Smooth muscle cell (in vitro differentiated cells): ENCODE results near the gene OSBPL5. TPM values are rescaled to one million over a fixed set of nuclear protein-coding genes. Genes with fewer than 3 reads are reported as not detected.

Experiments used
- DNase-seq: peaks from one replicate; lab custom pipeline; 2025; ENCODE audit not compliant: unreplicated experiment; lab: John Stamatoyannopoulos, UW
- H2AFZ ChIP-seq: fragments of 200-600 bp; sonication (generic); 2 replicates; pipeline ENCODE4 v1.6.0; 2016; ENCODE audit warnings: antibody characterized with exemption, low read depth, mild to moderate bottlenecking
- H3F3A ChIP-seq: fragments of 200-600 bp; sonication (generic); 2 replicates; pipeline ENCODE4 v1.6.0; 2017; ENCODE audit warnings: antibody characterized with exemption, low read depth
- H3K27ac ChIP-seq: fragments of 200-600 bp; sonication (generic); 2 replicates; pipeline ENCODE4 v1.5.1; 2016; ENCODE audit warnings: low read depth, mild to moderate bottlenecking
- H3K27me3 ChIP-seq: fragments of 200-600 bp; sonication (generic); 2 replicates; pipeline ENCODE4 v1.6.1; 2016; ENCODE audit warnings: low read depth, mild to moderate bottlenecking
- H3K36me3 ChIP-seq: fragments of 200-600 bp; sonication (generic); 2 replicates; pipeline ENCODE4 v1.5.1; 2016; ENCODE audit warnings: low read depth
- H3K4me1 ChIP-seq: fragments of 200-600 bp; sonication (generic); 2 replicates; pipeline ENCODE4 v1.5.1; 2016; ENCODE audit warnings: low read depth
- H3K4me2 ChIP-seq: fragments of 200-600 bp; sonication (generic); 2 replicates; pipeline ENCODE4 v1.6.0; 2016; ENCODE audit warnings: mild to moderate bottlenecking
- H3K4me3 ChIP-seq: fragments of 200-600 bp; sonication (generic); 2 replicates; pipeline ENCODE4 v1.5.1; 2016; ENCODE audit warnings: mild to moderate bottlenecking
- H3K79me2 ChIP-seq: fragments of 200-600 bp; sonication (generic); 2 replicates; pipeline ENCODE4 v1.6.0; 2016; ENCODE audit warnings: low read depth, mild to moderate bottlenecking
- H3K9ac ChIP-seq: fragments of 200-600 bp; sonication (generic); 2 replicates; pipeline ENCODE4 v1.6.0; 2016; ENCODE audit warnings: low read depth
- H3K9me3 ChIP-seq: fragments of 200-600 bp; sonication (generic); replicated peaks from 2 replicates; pipeline ENCODE4 v1.5.1; 2016; ENCODE audit warnings: low read depth
- H4K20me1 ChIP-seq: fragments of 200-600 bp; sonication (generic); 2 replicates; pipeline ENCODE4 v1.6.0; 2016; ENCODE audit warnings: low read depth
- WGBS: methylation state at CpG from one replicate; pipeline ENCODE4 v1.1.7; 2016; ENCODE audit warnings: low lambda C conversion rate; 5-methylcytosine and 5-hydroxymethylcytosine counted together
- polyA plus RNA-seq: library from polyadenylated mRNA; unstranded; fragments of >200 nt; fragmentation: Nextera tagmentation; extraction: Ambion mirVana; gene quantifications from 2 replicates; pipeline ENCODE4 v1.2.1, GENCODE V29; 2016
- total RNA-seq: library from RNA; depleted of rRNA; stranded (reverse); fragments of >200 nt; gene quantifications from 2 replicates; pipeline ENCODE4 v1.2.3, GENCODE V29; 2014
- TF ChIP-seq, protein P1 (sequence below): fragments of 200-600 bp; sonication (generic); IDR thresholded peaks from 2 replicates; pipeline ENCODE4 v1.5.1; 2017; ENCODE audit warnings: borderline replicate concordance, mild to moderate bottlenecking, antibody characterized with exemption; ENCODE audit not compliant: insufficient read depth, poor library complexity, severe bottlenecking

OSBPL5 gene
- total and polyA plus RNA-seq, 2 experiments from 2014 or later, result 27.3 to 43.4 TPM

- WGBS, result 95% methylated on average over 40 of the region's 41 CpGs
- Histone ChIP-seq H3K4me1 (no peaks in the 10 kb centered on the region), H3K9ac (no peak overlapping the region), H3K9me3 (no peaks in the 10 kb centered on the region), H3F3A (no peaks in the 10 kb centered on the region), H3K4me3 (no peak overlapping the region), H3K36me3 (no peaks in the 10 kb centered on the region), H3K79me2 (no peaks in the 10 kb centered on the region), H3K27me3 (no peaks in the 10 kb centered on the region), H2AFZ (no peak overlapping the region), H3K27ac (no peak overlapping the region), H4K20me1 (no peaks in the 10 kb centered on the region), H3K4me2 (no peak overlapping the region)
- no peak for DNase-seq
- TF ChIP-seq, protein P1, sequence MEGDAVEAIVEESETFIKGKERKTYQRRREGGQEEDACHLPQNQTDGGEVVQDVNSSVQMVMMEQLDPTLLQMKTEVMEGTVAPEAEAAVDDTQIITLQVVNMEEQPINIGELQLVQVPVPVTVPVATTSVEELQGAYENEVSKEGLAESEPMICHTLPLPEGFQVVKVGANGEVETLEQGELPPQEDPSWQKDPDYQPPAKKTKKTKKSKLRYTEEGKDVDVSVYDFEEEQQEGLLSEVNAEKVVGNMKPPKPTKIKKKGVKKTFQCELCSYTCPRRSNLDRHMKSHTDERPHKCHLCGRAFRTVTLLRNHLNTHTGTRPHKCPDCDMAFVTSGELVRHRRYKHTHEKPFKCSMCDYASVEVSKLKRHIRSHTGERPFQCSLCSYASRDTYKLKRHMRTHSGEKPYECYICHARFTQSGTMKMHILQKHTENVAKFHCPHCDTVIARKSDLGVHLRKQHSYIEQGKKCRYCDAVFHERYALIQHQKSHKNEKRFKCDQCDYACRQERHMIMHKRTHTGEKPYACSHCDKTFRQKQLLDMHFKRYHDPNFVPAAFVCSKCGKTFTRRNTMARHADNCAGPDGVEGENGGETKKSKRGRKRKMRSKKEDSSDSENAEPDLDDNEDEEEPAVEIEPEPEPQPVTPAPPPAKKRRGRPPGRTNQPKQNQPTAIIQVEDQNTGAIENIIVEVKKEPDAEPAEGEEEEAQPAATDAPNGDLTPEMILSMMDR, result no peak
These were observed 59.0 kb downstream of the OSBPL5 start for GRCh38 chr11:3105791-3106735.

DNA sequence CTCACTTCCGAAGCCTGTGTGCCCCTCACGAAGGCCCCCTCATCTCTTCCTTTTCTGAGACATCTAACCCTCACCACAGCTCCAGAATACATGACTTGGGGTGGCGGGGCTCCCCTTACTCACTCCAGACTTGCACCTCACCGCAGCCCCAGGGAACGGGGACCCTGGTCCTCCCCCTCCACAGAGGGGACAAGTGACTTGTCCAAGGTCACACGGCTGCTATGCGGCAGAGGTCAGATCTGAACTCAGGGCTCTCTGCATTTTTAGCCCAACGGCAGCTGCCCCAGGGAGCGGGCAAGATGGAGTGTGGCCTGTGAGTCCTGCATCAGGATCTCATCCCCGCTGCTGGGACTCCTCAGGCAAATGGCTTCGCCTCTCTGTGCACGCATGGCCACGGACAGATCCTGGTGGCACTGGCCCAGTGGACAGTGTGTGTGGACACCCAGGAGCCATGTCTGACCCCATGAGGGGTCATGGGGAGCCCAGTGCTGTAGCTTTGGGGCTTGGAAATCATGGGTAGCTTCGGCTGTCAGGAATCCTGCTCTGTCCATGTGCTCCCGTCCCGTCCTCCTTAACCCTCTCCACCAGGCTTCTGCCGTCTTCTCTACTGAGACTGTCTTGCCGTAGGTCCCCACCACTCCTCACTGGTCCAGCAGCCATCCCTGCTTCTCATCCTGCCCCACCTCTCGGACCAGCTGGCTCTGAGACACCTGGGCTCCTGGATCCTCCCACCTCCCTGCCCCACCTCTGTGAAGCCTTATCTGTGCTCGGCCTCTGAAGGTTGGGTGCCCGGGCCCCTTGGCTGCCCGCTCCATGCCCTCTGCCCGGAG, 59.9 kb downstream of the OSBPL5 start:
- Histone ChIP-seq H2AFZ (no peak overlapping the region), H4K20me1 (no peaks in the 10 kb centered on the region), H3F3A (no peaks in the 10 kb centered on the region), H3K27me3 (no peaks in the 10 kb centered on the region), H3K9ac (no peak overlapping the region), H3K36me3 (no peaks in the 10 kb centered on the region), H3K9me3 (no peaks in the 10 kb centered on the region), H3K79me2 (no peaks in the 10 kb centered on the region), H3K4me1 (no peaks in the 10 kb centered on the region), H3K27ac (no peak overlapping the region), H3K4me2 (no peak overlapping the region), H3K4me3 (no peak overlapping the region)
- no peak for DNase-seq
- 96% methylated on average over 23 of the region's 23 CpGs for WGBS
- TF ChIP-seq, protein P1, result no peak

DNA sequence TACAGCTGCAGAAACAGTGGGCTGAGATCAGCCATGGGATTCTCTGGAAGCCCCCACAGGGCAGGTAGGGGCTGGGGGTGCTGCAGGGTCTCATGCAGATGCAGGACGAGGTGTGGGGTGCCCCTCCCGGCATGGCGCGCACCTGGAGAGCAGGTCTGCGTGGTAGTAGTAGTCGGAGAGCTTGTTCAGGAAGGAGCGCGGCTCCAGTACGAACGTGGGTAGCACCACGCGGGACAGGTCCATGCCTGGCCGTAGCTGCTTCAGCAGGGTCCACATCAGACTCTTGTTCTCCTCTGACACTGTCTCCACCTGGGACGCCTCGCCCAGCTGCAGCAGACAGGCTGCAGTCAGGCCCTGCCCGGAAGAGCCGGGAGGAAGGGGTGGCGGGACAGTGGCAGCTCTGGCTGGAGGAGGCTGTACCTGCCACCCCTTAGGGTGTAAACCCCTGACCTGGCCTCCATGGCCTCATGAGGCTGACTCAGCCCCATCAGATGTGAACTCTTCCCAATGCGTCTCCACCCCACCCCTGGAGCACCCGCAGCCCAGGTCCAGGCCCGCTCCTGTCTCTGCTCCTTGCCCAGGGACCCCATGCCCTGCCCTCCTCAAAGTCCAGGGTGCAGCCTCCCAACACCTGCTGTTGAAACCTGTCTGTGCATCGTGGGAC, 60.9 kb downstream of the OSBPL5 start:
- no peak overlapping the region for H3K4me2 ChIP-seq
- H3K36me3 ChIP-seq, result peaks cover 3% of the 10 kb centered on the region
- no peak for DNase-seq
- no peak overlapping the region for H3K9ac ChIP-seq
- 95% methylated on average over 22 of the region's 22 CpGs for WGBS
- H3K4me3 ChIP-seq, result no peak overlapping the region
- H2AFZ ChIP-seq, result no peak overlapping the region
- H3K9me3 ChIP-seq, result no peaks in the 10 kb centered on the region
- no peaks in the 10 kb centered on the region for H3K4me1 ChIP-seq
- H3K27me3 ChIP-seq, result no peaks in the 10 kb centered on the region
- H3F3A ChIP-seq, result no peaks in the 10 kb centered on the region
- TF ChIP-seq, protein P1, result no peak
- H3K79me2 ChIP-seq, result no peaks in the 10 kb centered on the region
- no peak overlapping the region for H3K27ac ChIP-seq
- H4K20me1 ChIP-seq, result no peaks in the 10 kb centered on the region
